HEK293 (cell line): ENCODE data around the gene SYNDIG1L.

Experiments
- CTCF ChIA-PET: fragments of 350-600 bp; formaldehyde crosslinking; extraction: SDS; loops from one replicate; lab custom pipeline; 2021; ENCODE audit warnings: antibody characterized with exemption; lab: Yijun Ruan, JAX
- POLR2A ChIA-PET: fragments of 300-600 bp; formaldehyde crosslinking; extraction: SDS; loops from one replicate; lab custom pipeline; 2020; ENCODE audit warnings: antibody characterized with exemption, inconsistent platforms; lab: Yijun Ruan, JAX
- H3K27ac ChIP-seq: fragments of 200-500 bp; sonication (Bioruptor generic); 2 replicates; pipeline ENCODE4 v1.5.1; 2014; ENCODE audit warnings: low read depth, low read length, control low read depth, inconsistent platforms; ENCODE audit errors: extremely low read depth
- H3K36me3 ChIP-seq, 2 experiments: fragments of 200-500 bp in 1 of 2; sonication (Bioruptor generic) in 1 of 2; 1 replicate in 1 of 2; 2 replicates in 1 of 2; pipeline ENCODE4 v1.5.1; 2014 to 2017; ENCODE audit warnings: inconsistent platforms in 2 of 2, low read length in 2 of 2; ENCODE audit not compliant: control insufficient read depth in 2 of 2, insufficient read depth in 1 of 2
- H3K4me1 ChIP-seq: fragments of 200-500 bp; sonication (Bioruptor generic); 2 replicates; pipeline ENCODE4 v1.5.1; 2014; ENCODE audit warnings: mild to moderate bottlenecking, low read length, inconsistent platforms; ENCODE audit not compliant: control insufficient read depth, insufficient read depth
- H3K4me3 ChIP-seq: 2 replicates; pipeline ENCODE4 v1.5.1; 2011; ENCODE audit warnings: low read depth, mild to moderate bottlenecking, control low read depth, low read length, moderate library complexity
- H3K9me3 ChIP-seq: fragments of 200-500 bp; sonication (Bioruptor generic); 2 replicates; pipeline ENCODE4 v1.5.1; 2014; ENCODE audit warnings: low read depth, low read length, inconsistent platforms; ENCODE audit not compliant: control insufficient read depth, insufficient read depth
- BCL11B ChIP-seq: fragments of 450-650 bp; formaldehyde crosslinking; IDR thresholded peaks from 2 replicates; pipeline ENCODE4 v1.5.1; 2016; ENCODE audit warnings: low read depth, missing biosample characterization, missing genetic modification characterization
- FEZF1 ChIP-seq: fragments of 450-650 bp; formaldehyde crosslinking; IDR thresholded peaks from 2 replicates; pipeline ENCODE4 v1.5.1; 2016; ENCODE audit warnings: missing biosample characterization, missing genetic modification characterization
- KLF10 ChIP-seq: fragments of 450-650 bp; IDR thresholded peaks from 2 replicates; pipeline ENCODE4 v1.5.1; 2018; ENCODE audit warnings: missing biosample characterization, mild to moderate bottlenecking, missing genetic modification characterization
- SCRT1 ChIP-seq: fragments of 450-650 bp; formaldehyde crosslinking; IDR thresholded peaks from 2 replicates; pipeline ENCODE4 v1.5.1; 2016; ENCODE audit warnings: missing biosample characterization, missing genetic modification characterization, borderline replicate concordance
- ZIC2 ChIP-seq: fragments of 450-650 bp; formaldehyde crosslinking; IDR thresholded peaks from 2 replicates; pipeline ENCODE4 v1.5.1; 2016; ENCODE audit warnings: missing biosample characterization, missing genetic modification characterization
- ZNF112 ChIP-seq: fragments of 450-650 bp; formaldehyde crosslinking; IDR thresholded peaks from 2 replicates; pipeline ENCODE4 v1.5.0; 2017; ENCODE audit warnings: missing biosample characterization, missing genetic modification characterization
- ZNF146 ChIP-seq: fragments of 450-650 bp; formaldehyde crosslinking; IDR thresholded peaks from 2 replicates; pipeline ENCODE4 v1.5.1; 2016; ENCODE audit warnings: missing biosample characterization, missing genetic modification characterization
- TF ChIP-seq, protein P1 (sequence below): fragments of 450-650 bp; formaldehyde crosslinking; IDR thresholded peaks from 2 replicates; pipeline ENCODE4 v1.5.1; 2017; ENCODE audit warnings: missing biosample characterization, missing genetic modification characterization
- TF ChIP-seq, protein P2 (sequence below): fragments of 450-650 bp; formaldehyde crosslinking; IDR thresholded peaks from 2 replicates; pipeline ENCODE4 v1.5.1; 2016; ENCODE audit warnings: missing biosample characterization, missing genetic modification characterization
- TF ChIP-seq, protein P3 (sequence below): fragments of 450-650 bp; formaldehyde crosslinking; IDR thresholded peaks from 2 replicates; pipeline ENCODE4 v1.5.1; 2017; ENCODE audit warnings: missing biosample characterization, missing genetic modification characterization

Gene SYNDIG1L

DNA sequence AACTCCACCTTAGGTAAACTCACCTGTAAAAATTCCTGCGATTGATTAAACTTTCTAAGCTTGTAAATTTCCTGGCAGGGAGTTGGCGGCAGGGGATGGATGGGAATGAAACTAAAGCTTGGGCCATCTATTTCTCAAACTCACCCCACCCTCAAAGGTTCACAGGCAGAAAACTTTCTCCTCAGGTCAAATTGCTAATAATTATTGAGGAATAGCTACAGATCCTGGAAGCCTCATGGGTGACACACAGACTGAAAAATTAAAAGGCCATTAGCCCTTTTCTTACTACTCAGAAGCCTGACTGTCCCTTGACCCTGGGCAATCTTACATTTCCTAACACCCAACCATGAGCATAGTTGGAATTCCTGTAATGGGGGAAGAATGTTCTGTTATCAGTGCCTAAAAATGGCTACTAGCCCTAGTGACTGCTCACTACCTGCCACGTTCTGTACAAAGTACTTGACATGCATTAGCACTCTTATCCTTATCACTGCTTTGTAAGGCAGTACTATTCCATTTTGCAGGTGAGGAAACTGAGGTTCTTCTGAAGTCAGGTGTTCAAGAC is 12.4 kb upstream of the SYNDIG1L start:
- TF ChIP-seq ZNF112 (no peak), FEZF1 (tag by site-specific recombination) (peak; percentile 25; the same call in 1 of the 2 replicates)

DNA sequence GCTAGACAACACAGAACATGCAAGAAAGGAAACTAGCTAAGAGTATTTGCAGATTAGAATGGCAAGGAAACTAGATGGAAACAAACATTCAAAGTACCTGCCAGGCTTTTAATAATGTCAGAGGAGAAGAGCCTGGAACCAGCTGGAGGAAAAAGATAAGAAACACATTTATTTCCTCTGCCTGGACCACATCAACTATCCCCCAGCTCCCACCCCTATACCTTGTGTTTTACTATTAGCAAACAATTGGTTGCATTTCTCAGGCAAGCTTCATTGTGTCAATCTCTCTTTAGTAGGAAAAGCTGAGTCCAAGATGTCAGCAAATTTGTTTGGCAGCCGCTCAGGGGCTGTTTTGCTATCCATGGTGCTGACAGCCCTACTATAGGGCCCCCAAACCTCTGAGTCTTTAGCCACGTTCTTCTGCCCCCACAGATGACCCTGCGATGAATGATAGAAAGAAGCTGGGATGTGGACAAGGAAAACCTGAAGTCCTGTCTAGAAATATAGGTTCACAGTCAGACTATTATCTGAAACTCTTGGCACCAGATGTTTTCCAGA is 11.6 kb upstream of the SYNDIG1L start:
- TF ChIP-seq, protein P1, sequence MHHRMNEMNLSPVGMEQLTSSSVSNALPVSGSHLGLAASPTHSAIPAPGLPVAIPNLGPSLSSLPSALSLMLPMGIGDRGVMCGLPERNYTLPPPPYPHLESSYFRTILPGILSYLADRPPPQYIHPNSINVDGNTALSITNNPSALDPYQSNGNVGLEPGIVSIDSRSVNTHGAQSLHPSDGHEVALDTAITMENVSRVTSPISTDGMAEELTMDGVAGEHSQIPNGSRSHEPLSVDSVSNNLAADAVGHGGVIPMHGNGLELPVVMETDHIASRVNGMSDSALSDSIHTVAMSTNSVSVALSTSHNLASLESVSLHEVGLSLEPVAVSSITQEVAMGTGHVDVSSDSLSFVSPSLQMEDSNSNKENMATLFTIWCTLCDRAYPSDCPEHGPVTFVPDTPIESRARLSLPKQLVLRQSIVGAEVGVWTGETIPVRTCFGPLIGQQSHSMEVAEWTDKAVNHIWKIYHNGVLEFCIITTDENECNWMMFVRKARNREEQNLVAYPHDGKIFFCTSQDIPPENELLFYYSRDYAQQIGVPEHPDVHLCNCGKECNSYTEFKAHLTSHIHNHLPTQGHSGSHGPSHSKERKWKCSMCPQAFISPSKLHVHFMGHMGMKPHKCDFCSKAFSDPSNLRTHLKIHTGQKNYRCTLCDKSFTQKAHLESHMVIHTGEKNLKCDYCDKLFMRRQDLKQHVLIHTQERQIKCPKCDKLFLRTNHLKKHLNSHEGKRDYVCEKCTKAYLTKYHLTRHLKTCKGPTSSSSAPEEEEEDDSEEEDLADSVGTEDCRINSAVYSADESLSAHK (tag by site-specific recombination), result no peak
- TF ChIP-seq, protein P2, sequence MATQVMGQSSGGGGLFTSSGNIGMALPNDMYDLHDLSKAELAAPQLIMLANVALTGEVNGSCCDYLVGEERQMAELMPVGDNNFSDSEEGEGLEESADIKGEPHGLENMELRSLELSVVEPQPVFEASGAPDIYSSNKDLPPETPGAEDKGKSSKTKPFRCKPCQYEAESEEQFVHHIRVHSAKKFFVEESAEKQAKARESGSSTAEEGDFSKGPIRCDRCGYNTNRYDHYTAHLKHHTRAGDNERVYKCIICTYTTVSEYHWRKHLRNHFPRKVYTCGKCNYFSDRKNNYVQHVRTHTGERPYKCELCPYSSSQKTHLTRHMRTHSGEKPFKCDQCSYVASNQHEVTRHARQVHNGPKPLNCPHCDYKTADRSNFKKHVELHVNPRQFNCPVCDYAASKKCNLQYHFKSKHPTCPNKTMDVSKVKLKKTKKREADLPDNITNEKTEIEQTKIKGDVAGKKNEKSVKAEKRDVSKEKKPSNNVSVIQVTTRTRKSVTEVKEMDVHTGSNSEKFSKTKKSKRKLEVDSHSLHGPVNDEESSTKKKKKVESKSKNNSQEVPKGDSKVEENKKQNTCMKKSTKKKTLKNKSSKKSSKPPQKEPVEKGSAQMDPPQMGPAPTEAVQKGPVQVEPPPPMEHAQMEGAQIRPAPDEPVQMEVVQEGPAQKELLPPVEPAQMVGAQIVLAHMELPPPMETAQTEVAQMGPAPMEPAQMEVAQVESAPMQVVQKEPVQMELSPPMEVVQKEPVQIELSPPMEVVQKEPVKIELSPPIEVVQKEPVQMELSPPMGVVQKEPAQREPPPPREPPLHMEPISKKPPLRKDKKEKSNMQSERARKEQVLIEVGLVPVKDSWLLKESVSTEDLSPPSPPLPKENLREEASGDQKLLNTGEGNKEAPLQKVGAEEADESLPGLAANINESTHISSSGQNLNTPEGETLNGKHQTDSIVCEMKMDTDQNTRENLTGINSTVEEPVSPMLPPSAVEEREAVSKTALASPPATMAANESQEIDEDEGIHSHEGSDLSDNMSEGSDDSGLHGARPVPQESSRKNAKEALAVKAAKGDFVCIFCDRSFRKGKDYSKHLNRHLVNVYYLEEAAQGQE (tag by site-specific recombination), result peak; percentile 91
- POLR2A ChIA-PET, result no interaction called here

More for the DNA sequence above, 12.4 kb upstream of the SYNDIG1L start:
- POLR2A ChIA-PET, result no interaction called here
- Histone ChIP-seq H3K36me3 (no peaks in the 10 kb centered on the region), H3K27ac (no peak overlapping the region), H3K9me3 (no peaks in the 10 kb centered on the region), H3K4me1 (no peaks in the 10 kb centered on the region), H3K4me3 (no peak overlapping the region)
- CTCF ChIA-PET, result interaction anchor here (0.6 to 0.7 kb wide), 2 partner anchors 22 to 70 kb away, joined by 3 read pairs; no protein-coding TSS in a partner anchor

DNA sequence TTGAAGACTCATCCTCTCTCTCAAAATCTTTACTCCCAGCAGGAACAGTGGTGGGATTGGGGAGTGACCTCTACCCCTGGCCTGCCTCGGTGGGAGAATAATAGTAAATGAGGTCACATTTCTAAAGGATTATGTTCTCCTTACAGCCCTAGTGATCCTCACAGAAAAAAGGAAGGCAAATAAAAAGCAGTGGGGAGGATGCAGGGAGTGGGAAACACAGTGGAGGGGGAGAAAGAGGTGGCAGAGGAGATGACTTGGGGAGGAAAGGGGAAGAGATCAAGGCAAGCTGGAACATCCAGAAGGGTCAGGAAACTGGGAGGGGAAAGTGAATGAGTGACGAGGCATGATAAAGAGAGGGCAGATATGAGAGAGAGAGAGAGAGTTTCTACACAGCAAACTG is 8.3 kb upstream of the SYNDIG1L start:
- Histone ChIP-seq H3K4me1 (no peaks in the 10 kb centered on the region), H3K9me3 (no peaks in the 10 kb centered on the region), H3K4me3 (no peak overlapping the region), H3K27ac (no peak overlapping the region), H3K36me3 (no peaks in the 10 kb centered on the region)
- POLR2A ChIA-PET, result no interaction called here
- CTCF ChIA-PET, result interaction anchor here (1.3 kb wide), 1 partner anchor 25 kb away, joined by 4 read pairs; no protein-coding TSS in a partner anchor
- TF ChIP-seq, protein P3, sequence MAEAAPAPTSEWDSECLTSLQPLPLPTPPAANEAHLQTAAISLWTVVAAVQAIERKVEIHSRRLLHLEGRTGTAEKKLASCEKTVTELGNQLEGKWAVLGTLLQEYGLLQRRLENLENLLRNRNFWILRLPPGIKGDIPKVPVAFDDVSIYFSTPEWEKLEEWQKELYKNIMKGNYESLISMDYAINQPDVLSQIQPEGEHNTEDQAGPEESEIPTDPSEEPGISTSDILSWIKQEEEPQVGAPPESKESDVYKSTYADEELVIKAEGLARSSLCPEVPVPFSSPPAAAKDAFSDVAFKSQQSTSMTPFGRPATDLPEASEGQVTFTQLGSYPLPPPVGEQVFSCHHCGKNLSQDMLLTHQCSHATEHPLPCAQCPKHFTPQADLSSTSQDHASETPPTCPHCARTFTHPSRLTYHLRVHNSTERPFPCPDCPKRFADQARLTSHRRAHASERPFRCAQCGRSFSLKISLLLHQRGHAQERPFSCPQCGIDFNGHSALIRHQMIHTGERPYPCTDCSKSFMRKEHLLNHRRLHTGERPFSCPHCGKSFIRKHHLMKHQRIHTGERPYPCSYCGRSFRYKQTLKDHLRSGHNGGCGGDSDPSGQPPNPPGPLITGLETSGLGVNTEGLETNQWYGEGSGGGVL (tag by site-specific recombination), result peak; percentile 51; the same call in 1 of the 2 replicates
- TF ChIP-seq BCL11B (tag by site-specific recombination) (no peak), ZIC2 (tag by site-specific recombination) (0 out of 2 replicates have a peak, but pooled peaks have one; percentile 25)

More for the DNA sequence above, 11.6 kb upstream of the SYNDIG1L start:
- H3K4me1 ChIP-seq, result no peaks in the 10 kb centered on the region
- H3K9me3 ChIP-seq, result no peaks in the 10 kb centered on the region
- CTCF ChIA-PET, result interaction anchor here (0.7 kb wide), 1 partner anchor 65 kb away, joined by 3 read pairs; no protein-coding TSS in a partner anchor
- H3K27ac ChIP-seq, result no peak overlapping the region
- no peaks in the 10 kb centered on the region for H3K36me3 ChIP-seq
- H3K4me3 ChIP-seq, result no peak overlapping the region

DNA sequence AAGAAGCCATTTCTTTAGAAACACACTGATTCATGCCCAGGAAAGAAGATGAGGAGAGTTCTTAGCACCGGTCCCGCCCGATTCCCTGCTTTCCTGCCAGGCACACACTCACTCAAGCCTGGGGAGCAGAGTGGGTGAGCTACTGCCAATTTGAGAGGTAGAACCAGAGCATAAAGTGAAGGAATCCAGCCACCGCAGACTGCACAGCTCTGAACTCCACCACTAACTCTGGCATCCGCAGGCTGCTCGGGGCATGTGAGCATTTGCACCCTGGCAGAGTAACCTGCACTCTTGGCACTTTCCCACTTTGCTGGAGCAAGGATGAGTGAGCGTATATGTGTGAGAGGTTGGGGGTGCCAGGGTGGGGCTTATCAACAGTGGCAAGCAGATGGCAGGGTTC is 4.0 kb upstream of the SYNDIG1L start:
- Histone ChIP-seq H3K4me1 (no peaks in the 10 kb centered on the region), H3K36me3 (no peaks in the 10 kb centered on the region), H3K9me3 (no peaks in the 10 kb centered on the region), H3K27ac (no peak overlapping the region), H3K4me3 (no peak overlapping the region)
- POLR2A ChIA-PET, result no interaction called here
- CTCF ChIA-PET, result no interaction called here
- TF ChIP-seq BCL11B (tag by site-specific recombination), result no peak
- TF ChIP-seq SCRT1 (tag by site-specific recombination), result no peak
- TF ChIP-seq KLF10 (tag by site-specific recombination), result no peak
- no peak for TF ChIP-seq ZNF146 (tag by site-specific recombination)
